HG03469 (cell line): Measurements from ENCODE around the gene REN.

Experiments
- ATAC-seq: cut with Tn5 transposase; IDR thresholded peaks from one replicate; pipeline ENCODE4 v1.9.1; 2021; ENCODE audit warnings: mild to moderate bottlenecking, moderate library complexity, moderate number of reproducible peaks; ENCODE audit not compliant: unreplicated experiment

REN gene

DNA sequence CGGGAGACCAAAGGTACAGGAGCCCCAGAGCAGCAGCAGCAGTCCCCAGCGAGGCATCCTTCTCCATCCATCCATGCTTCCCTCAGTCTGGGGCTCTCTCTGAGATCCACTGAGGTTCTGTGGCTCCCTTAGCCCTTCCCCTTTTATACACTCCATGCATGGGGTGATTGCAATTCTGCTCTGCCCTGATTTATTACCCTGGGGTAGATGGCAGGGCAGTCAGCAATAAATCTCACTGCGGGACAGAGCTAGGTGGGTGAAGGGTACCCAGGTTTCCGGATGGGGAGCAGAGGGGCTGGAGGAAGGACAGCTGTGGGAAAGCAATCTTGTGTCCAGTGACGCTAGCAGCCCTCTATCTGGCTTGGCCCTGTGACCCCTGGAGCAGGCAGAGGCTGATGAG lies at the start of gene REN:
REN (minus strand) TSS at position 119 of the 400 bp plus-strand sequence; CDS start at position 75, 44 bp downstream.
- ATAC-seq = no peak

DNA sequence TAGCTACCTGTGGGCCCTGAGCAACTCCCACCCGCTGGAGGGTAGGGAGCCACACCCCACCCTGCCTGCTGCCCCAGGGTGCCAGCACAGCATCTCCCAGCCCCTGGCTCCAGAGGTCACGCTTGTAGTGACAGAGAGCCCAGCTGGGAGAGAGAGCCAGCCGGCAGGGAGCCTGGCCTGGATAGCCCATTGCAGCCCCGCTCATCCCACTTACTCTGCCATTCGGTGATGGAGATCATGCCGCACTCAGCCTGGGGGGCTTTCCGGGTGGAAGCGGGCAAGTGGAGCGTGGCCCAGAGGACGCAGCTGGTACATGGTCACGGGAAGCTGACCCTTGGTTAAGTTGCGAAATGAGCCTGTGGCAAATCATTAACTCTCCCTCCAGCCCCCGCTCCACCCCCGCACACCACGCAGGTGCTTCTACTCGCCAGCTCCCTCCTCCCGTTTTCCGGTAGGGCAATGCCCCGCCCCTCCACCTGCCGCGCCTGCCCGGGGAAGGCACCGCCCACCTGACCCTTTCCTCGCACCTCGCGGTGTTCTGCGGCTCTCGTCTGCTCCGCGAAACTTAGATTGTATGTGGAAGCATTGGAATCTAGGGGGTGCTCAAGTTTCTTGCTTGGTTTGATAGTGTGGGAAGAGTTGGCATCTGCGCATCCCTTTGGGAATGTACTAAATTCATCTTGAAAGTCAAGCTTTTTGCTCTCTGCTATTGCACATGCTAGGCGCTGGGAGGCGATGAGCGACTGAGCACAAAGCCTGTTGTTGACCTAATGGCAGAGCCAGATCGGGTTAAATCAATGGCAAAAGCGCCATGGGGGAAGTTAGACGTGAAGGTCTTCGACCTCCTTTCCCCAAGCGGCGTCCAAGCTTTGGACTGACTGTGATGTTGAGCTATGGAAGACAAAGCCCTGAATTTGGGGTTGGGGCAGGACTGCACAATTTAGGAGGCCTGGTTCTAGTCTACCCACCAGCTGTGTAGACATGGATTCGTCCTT lies 47.8 kb upstream of the REN start, which contains the start of gene GOLT1A:
GOLT1A (minus strand) TSS at position 321 of the 995 bp plus-strand sequence; CDS start at position 239, 82 bp downstream.
- no peak for ATAC-seq

DNA sequence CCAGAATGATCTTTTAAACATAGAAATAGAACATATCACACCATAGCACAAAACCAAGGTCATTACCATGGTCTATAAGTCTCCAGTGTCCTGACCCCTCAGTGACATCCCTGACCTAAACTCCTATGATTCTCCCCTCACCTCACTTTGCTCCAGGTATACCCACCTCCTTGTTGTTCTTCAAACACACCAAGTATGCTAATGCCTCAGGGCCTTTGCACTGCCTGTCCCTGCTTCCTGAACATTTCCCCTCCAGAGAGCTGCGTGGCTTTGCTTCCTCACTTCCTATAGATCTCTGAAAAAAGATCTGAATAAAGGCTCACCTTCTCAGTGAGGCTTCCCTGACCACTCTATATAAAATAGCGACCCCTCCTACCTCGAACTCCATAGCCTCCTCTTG lies 46.6 kb upstream of the REN start:
- no peak for ATAC-seq

DNA sequence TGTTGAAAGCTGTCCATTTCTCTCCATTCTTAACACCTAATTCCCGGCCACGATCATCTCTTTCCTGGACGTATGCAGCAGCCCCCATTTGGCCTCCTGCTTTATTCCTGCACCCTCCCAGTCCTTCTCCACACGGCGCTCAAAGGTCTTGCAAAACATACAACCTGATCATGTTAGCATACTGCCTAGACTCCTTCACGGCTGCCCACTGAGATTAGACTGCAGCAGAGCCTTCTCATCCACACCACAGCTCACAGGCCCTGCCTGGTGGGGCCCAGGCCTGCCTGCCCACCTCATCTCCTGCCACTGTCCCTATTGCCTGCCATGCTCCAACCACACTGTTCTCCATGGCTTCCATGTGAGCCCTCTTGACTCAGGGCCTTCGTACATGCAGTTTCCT lies 44.9 kb upstream of the REN start:
- ATAC-seq = no peak

DNA sequence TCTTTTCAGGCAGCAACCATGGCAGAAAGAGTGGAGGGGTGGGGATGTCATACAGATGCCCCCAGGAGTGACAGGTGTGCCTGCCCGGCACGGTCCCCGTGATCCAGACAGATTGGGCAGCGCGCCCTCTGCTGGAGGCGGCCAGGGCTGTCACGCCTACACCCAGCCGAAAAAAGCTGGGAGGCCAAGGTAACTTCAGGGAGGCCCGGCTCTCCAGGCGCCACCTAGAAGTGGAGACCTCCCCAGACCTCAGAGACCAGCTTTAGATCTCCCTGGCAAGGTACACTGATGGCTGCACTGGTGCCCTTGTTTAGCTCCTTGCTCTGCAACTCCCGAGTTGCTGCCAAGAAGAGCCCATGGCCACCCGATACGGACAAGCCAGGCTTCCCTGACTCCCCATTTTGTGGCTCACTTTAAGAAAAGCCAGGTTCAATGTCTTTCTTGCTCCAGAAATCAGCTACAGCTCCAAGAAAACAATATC lies 41.0 kb upstream of the REN start:
- ATAC-seq = no peak

DNA sequence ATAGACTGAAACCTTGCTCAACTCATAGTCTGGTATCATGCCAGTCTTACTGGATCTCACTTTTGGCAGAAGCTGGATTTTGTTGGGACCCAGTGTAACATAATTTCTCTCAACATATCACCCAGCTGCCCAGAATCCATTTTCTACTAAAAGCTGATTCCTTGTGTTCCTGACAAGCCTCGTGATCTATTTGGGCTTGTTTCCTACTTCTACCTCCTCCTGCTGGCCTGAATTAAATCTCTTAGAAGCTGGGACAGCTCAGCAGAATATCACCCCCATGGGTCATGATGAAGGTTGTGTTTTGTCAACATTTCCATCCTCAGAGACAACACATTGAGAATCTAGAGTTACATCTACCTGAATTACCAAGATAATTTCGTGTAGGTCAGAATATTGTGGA lies 40.0 kb upstream of the REN start:
- no peak for ATAC-seq

DNA sequence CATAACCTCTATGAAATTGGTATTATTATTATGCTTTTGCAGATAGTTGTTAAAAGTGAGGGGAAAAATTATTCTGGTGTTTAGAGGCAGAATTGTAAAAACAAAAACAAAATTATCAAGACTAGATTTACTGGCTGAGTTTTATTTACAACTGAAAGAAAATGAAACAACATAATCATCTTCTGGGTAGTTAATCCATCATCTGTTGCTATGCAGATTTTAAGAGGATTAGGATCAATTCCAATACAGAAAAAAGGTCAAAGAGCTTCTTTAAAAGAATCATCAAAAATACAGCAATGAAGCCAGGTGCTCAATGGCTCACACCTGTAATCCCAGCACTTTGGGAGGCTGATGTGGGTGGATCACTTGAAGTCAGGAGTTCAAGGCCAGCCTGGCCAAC lies 39.3 kb upstream of the REN start:
- ATAC-seq = no peak

DNA sequence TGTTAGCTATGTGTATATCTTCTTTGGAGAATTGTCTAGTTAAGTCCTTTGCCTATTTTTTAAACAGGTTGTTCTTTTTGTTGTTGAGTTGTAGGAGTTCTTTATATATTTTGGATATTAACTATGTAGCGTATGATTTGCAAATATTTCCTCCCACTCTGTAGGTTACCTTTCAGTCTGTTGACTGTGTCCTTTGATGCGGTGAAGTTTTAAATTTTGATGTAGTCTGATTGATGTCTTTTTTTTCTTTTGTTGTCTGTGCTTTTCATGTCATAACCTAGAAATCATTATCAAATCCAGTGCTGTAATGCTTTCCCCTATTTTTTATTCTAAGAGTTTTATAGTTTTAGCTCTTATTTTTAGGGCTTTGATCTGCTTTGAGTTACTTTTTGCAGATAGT lies 38.8 kb upstream of the REN start:
- no peak for ATAC-seq

DNA sequence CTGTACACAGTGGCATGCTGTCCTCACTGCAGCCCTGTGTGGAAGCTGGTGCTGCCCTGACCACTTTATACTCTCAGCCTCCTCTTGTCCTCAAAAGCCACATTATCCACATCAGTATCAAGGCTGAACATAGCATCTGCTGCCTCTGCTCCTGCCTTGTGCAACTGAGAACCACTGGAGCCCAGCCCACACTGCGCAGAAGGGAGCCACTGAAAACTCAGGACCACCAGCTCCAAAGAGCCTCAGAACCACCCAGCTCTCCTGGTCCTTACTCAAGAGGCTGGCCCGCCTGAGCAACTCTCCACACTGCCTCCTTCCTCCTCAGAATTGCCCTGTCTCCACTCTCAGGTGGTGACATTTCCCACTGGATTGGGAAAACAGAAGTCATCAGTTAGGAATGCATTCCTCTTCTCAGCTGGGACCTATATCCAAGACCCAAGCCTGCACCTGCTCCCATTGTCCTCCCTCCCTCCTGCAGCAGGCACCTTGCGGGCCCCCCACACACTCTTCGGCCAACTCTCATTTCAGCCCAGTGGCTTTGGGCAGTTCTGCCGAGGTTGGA lies 37.1 kb upstream of the REN start:
- no peak for ATAC-seq

DNA sequence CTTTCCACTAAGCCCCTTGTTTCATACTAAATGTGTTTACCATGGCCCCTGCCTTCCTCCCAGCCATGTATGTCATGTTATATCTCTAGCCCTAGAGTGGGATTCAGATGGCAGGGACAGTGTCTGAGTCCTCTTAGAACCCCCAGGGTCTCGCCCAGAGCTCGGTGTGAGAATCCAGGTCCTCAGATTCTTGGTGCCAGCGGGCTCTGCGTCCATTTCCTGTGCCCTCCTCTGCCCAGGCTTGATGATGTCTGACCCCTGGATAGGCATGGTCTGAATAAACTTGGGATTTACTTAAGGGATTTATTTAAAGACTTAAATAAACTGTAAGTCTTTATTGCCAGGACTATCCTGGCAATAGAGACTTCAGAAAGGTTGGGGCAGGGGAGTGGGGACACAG lies 36.3 kb upstream of the REN start:
- no peak for ATAC-seq

DNA sequence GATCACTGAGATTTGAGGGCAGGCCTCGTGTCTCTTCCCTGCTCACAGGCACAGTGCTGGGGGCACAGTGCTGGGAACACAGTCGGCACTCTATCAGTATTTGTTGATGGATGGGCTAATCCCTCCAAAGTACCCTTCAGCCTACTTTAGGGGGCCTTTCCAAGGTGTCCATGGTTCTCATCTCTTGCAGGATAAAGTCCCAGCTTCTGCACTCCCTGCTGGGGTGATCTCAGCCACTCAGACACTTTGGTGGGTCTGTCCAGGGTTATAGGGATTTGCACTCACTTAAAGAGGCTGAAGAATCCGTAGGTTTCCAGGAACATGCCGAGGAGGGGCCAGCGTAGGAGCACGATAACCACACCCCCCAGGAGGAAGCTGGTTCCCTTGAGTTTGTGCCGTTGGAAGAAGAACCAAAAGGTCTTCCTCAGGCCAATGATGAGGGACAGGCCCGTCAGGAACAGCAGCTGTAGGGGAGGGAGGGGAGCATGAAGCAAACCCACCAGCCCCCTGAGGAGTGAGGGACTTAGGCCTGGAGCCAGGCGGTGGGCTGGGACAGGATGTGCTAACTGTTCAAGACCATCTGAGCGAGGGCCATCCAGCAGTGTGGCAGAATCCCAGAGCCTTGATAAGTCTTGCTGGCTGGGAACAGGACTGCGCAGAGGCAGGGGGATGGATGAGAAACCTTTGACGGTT lies 35.4 kb upstream of the REN start:
- no peak for ATAC-seq

DNA sequence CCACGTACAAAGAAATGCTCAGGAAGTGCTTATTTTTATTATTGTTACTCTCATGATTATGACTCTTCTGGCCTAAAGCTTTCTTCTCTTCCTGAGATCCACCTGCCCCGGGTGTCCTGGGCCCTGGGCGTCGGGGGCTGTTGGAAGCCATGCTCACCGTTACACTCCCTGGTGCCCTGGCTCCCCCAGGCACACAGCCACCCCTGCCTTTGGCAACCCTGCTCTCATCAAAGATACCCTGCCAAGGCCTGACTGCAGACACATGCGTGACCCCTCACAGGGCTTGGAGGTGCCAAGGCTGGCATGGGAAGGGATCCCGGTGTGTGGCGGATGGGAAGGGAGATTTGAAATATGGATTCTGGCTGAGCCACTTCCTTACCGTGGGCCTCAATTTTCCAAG lies 33.4 kb upstream of the REN start:
- no peak for ATAC-seq

DNA sequence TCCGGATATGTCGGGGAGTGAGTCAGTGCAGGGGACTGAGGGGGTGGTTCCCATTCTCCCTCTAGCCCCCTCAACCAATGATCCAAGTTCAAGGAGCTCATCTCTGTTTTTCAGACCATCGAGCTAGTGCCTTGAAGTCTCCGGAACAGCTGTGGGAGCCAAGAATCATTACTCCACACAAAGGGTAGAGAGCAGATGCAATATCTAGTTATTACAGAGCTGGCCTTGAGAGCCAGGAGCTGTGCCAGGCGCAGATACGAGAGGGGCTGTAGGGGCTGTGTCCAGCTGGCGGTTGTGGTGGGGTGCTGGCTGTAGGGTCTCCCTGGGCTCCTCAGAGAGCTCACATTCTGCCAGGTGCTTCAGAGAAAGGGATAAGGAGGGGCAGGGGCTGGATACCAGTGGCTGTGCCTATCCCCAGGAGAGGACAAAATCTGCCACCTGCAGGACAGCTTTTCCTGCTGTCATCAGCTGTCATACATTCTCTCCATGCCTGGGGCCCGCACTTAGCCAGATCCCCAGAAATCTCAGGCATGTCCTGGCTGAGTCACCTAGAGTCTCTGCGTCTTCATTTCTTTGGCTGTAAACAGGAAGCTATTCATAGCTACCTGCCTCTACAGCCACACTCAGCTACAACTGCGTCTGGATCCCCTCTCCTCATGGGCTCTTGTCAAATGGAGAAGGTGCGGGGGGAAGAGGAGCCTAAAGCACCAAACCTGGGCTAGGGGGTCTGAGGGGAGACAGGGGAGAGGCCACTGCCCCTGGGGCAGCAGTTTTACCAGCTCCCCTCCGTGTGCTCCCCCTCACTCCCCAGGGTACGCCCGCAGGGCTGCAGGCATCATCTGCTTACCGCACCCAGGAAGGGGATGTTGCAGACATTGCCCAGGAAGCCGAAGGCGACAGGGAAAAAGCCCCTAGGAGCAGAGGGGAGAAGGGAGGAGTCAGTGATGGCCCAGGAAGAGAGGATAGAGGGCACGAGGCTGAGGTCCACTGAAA lies 32.5 kb upstream of the REN start:
- ATAC-seq = no peak

DNA sequence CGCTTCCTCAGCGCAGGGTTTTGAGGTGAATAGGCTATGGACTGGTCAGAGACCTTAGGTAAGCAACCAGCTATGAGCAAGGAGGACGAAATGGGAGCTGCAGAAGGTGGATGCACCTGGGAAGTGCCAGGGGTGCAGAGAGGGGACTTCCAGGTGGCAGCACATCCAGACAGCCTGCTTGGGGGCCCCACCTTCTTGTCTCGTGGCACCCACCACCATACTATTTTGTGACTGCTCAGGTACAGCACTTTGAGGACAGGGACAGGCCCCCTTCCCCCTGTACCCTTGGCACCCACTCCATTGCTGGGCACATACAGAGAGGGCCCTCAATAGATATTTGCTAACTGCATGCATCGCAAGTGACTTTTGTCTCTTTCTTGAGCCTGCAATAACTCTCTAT lies 30.9 kb upstream of the REN start:
- no peak for ATAC-seq

DNA sequence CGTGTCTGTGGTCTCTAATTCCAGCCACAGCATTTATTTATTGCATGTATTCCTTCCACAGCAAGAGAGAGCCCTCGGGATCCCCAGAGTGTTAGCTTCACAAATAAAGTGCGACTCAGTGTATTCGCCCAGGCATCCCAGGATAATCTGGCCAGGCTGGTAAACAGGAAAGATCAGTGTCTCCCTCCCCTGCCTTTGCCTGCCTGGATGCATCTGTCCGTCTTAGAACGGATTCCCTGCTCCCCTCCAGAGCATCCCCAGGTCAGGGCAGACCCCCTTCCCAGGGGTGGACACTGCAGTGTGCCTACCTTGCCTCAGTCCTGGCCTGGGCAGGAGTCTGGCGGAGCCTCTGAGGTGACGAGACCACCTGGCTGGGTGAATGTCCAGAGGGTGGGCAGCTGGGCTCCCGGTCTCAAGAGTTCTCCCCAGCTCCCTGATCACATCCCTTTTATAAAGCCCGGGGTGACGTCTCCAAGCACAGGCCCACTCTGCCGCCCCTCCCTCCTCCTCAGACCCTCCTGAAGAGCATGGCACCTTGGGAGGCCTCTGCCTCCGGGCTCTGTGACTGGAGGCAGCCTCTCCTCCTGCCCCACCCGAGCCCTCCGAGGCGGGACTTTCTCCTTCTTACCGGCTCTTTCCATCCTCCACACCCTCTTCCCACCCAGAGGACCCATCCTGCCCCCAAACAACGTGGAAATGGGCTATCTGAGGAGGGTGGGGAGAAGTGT lies 30.1 kb upstream of the REN start, which contains the start of gene KISS1:
KISS1 (minus strand) TSS at position 424 of the 728 bp plus-strand sequence. CDS start 3,615 bp downstream, outside the sequence.
- no peak for ATAC-seq

DNA sequence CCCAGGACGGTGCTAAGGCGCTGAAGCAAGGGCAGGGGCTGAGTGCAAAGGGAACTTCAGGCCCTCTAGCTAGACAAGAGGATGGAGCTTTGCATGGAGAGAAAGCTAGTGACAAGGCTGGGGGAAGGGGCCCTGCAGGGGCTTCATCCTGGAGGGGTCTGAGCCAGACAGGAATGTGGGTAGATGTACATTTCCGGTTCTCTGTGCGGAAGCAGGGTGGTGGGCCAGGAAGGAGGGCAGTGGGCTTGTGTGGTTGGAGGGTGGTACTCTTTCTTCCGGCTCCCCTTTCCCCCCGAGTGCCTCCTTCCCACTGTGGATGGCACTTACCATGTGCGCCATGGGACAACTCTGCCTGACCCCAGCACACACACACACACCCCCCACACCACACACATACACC lies 28.6 kb upstream of the REN start:
- ATAC-seq = no peak

DNA sequence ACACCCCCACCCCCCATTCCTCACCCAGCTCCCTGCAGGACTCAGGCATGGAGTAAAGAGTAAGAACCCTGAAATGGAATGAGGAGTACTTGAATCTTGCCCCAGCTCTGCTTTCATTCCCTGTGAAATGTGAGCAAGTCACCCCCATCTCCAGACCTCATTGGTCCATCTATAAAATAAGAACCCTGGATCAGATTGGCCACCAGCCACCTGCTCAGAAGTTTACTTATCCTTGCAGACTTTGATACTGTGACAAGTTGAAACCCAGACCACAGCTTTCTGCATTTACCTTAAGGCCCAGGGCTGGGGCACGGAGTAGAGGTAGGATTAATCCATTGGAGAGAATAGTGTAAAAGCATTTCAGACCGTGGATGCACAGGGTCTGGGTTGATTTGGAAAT lies 27.9 kb upstream of the REN start:
- ATAC-seq = no peak

DNA sequence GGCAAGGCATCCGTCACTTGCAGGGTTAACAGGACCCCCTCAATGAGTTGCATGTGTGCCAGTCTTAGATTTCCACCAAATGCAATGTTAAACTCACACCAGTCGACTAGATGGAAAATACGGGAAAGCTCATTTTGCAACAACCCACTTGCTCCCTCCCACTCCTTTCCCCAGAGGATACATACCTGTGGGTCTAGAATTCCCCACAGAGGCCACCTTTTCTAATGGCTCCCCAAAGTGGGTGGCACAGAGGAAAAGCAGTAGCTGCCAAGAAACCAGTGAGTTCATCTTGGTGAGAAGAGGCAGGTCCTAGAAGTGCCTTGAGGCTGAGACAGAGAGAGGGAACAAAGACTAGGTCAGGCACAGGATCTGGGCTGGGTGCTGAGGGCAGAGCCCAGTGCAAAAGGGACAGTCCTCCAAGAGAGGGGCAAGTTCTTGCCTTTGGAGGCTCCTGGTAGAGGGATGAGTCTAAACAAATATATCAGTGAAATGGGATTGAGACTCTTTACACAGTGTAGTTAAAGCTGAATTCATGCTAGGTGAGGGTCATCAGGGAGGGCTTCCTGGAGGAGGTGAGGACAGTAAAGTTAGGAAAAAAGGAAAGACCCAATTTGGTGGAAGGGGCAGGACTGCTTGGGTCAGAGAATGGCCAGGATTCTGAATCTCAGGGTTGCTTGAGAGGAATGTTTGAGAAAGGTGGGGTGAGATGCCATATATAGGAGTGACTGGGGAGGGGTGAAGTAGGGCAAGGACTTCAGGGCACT lies 26.6 kb upstream of the REN start:
- ATAC-seq = no peak

DNA sequence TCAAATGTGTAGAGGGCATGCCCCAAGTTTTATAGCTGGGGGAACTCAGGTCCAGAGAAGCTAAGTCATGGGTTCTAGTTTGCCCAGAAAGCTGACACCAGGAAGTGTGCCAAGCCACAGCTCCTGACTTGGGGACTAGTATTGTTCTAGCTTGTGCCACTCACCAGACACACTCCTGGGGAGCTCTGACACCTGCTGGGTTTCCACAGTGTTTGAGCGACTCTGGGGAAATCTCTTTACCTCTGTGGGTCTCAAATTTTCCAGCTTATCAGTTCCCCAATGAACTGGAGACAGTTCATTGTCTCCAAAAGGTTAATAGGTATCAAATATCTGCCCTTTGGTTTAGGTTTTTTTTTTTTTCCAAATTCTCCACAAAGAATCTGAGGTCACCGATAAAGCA lies 25.9 kb upstream of the REN start:
- ATAC-seq = no peak
